Measurements from ENCODE around the gene ZNF677.
"Not testable (repeated sequence)": the region's sequence is repeated elsewhere in the genome, so short reads cannot be mapped to it uniquely, and the experiment has no call there.

ZNF677 gene

DNA sequence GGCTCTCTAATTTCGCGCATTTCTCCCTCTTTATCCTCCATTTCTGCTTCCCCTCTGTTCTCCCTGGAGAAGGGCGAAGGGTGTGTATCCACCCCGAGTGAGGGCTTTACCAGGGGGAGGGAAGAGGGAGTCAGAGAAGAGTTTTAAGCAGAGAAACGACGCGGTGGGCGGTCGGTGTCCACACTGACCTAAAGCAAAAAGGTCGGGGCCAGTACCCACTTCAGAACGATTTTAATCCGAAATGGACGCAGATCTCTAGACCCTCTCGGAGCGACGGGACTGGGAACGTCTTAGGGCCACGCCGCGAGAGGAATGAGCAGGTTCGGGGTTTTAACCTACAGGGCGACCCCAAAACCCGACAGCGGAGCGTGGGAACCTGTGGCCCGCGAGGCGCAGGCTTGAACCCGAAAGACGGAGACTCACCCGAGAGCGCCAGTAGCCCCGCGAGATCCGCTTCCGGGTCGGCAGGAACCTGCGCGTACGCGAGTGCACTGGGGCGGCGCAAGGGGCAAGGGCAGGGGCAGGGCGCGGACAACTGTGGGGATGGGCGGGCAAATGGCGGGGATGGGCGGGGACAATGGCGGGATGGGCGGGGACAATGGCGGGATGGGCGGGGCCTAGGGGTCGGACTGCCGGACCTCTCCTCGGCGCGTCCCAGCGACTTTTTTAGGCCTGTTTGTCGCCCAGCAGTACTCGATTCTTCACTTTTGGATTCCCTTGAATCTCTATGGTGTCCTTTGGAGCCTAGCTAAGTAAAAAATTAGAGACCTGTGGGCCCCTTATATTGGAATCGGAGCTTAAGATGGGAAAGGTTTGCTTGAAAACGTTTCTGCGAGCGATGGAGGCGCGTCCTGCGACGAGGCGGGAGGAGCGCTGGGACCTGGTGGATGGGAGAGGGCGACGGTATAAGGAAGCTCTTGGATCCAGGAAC, at the start of gene ZNF677:
ZNF677 (minus strand) TSS at position 463 of the 931 bp plus-strand sequence. CDS start 3,323 bp downstream, outside the sequence.
- peak; percentile 94 for DNase-seq (ENCODE audit: low spot score)

DNA sequence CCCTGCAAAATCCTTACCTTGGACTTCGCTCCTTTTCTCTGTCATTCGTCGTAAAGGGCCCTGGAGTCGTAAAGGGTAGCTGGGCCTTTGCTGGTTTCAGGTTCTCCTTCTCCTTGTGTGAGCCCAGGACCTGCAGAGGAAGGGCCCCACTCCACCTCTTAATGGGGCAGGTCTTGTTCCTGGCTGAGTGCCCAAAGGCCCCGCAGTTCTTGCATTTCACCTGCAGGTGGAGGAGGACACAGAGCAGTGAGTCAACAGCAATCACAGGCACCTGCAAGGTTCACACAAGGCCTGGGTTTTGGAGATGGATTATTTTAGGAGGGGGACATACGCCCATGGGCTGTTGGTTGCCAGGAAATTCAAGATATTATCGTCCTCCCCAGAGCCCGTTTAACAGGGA, 46.7 kb upstream of the ZNF677 start:
- DNase-seq (ENCODE audit: low spot score) = not testable (repeated sequence)

DNA sequence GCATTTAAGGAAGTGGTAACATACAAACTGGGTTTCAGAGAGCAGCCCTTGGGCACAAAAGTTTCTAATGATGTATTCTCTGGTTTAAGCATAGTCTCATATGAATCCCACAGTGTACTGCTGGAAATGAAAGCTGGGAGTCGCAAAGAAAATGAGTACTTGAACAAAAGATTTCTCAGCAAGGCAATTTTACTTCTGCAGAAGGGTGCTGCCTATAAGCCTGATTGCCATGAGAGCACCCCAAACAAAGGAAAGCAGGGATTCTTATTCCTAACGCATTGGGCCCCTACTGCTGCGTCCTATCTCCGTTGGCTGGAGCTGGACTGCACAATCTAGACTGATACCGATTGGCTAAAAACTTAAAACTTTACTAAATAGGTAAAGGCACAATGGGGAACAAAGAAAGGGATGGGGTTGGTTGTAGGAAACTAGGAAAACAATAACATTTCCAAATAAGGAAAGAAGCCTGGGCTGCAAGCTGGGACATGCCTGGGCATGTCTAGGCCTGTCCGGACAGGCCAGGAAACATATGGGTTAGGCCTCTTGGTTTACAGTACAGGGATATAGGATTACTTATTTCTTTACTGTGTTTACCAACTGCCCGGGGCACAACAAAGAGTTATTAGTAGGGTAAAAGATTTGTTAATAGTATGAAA, 40.2 kb upstream of the ZNF677 start:
- DNase-seq (ENCODE audit: low spot score) = no peak

DNA sequence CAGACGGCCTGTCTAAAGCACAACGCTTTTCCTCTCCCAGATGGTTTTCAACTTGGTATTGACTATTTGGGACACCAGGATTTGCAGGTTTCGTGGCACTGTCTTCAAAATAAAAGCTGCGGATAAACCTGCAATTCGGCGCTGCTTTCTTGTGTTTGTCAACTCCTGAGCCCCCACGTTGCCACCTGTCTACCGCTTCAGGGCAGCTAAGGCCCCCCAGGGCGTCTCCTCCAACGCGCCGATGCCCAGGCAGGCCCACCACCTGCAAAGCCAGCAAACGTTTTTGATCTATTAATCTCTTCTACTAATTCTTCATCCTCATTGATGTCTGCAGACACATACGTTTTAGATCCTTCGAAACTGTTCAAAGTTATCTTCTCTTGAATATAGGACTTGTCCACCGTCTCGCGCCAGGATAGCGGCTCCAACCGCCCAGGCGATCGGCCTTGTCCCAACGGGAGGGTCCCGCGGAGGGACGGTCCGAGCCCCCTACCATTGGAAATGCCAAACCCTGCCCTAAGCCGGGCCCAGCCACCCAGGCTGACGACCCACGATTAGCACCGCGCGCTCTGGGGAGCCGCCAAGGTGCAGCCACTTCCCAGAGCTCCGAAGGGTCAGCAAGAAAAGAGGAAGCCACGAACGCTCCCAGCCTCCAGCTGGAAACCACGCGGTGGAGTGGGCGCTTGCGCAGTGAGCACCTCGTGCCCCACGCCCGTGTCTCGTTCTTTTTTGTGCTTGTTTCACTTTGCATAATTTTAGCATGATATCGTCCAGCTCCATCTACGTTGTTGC, 36.3 kb upstream of the ZNF677 start:
- DNase-seq (ENCODE audit: low spot score) = no peak

DNA sequence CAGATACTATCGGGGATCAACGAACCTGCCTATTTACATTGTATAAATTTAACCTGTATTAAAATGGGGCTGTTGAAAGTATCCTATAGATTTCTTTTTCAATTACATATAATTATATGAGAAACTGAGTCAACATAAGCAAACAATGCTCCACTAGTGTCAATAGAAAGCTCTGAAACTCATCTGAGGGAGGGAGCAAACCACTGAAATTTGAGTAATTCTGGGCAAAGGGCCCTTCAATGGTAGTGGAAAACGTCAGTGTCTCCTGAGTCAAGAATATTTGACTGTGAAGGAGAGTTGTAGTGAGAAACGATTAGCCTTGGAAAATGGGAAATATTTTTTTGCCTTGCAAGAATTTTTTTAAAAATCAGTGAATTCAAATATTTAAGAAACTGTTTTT, 30.4 kb upstream of the ZNF677 start:
- no peak for DNase-seq (ENCODE audit: low spot score)

DNA sequence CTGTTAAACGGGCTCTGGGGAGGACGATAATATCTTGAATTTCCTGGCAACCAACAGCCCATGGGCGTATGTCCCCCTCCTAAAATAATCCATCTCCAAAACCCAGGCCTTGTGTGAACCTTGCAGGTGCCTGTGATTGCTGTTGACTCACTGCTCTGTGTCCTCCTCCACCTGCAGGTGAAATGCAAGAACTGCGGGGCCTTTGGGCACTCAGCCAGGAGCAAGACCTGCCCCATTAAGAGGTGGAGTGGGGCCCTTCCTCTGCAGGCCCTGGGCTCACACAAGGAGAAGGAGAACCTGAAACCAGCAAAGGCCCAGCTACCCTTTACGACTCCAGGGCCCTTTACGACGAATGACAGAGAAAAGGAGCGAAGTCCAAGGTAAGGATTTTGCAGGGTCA, 27.3 kb upstream of the ZNF677 start:
- DNase-seq (ENCODE audit: low spot score) = not testable (repeated sequence)

DNA sequence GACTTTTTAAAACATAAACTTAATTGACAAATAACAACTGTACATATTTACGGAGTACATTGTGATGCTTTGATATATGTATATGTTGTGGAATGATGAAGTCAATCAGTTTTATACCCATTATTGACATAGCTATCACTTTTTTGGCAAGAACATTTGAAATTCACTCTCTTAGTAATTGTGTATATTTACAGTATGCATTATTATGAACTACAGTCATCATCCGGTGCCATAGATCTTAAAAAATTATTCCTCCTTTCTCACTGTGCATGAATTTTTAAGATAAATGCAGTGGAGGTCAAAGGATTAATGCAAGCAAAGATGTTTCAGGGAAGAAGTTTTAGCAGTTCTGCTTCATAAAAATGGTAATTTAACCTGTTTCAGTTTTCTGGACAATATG, 20.8 kb upstream of the ZNF677 start:
- DNase-seq (ENCODE audit: low spot score) = no peak

DNA sequence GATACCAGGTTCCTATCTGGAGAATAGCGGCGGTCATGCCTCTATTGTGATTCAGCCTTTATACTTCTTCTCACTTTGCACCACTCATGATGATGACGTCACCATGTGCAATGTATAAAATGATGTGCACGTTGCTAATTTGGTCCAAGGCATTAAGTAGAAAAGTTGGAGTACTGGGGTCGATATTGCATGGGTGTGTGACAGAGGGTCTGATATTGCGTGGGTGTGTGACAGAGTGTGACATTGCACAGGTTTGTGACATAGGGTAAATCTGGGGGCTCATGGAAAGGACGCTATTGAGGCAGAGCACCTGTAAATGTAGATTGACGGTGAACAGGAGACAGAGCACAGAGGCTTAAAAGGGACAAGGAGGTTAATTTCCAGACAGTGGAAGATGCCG, 17.4 kb upstream of the ZNF677 start:
- DNase-seq (ENCODE audit: low spot score) = no peak

DNA sequence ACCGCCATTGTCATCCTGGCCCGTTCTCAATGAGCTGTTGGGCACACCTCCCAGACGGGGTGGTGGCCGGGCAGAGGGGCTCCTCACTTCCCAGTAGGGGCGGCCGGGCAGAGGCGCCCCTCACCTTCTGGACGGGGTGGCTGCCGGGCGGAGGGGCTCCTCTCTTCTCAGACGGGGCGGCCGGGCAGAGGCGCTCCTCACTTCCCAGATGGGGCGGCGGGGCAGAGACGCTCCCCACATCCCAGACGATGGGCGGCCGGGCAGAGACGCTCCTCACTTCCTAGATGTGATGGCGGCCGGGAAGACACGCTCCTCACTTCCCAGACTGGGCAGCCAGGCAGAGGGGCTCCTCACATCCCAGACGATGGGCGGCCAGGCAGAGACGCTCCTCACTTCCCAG, 15.2 kb upstream of the ZNF677 start:
- not testable (repeated sequence) for DNase-seq (ENCODE audit: low spot score)

DNA sequence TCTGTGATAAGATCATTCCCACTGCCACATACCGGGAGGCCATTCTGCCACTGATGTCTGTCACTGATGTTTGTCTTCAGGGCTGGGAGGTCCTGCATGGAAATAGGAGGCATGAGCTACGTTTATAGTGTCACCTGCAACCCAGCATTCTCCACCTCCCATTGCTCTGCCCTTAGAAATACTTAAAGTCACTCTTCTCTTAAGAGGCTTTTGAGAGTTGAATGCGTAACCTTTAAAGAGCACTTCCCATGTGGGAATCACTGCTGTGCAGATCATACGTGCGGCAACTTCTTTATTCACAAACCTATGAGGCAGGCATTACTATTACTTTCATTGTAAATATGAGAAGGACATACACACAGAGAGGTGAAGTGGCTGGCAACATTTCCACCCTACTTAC, 12.9 kb upstream of the ZNF677 start, which contains the start of gene VN1R4:
VN1R4 (minus strand) TSS at position 101 of the 400 bp plus-strand sequence; CDS start at position 43, 58 bp downstream.
- not testable (repeated sequence) for DNase-seq (ENCODE audit: low spot score)

DNA sequence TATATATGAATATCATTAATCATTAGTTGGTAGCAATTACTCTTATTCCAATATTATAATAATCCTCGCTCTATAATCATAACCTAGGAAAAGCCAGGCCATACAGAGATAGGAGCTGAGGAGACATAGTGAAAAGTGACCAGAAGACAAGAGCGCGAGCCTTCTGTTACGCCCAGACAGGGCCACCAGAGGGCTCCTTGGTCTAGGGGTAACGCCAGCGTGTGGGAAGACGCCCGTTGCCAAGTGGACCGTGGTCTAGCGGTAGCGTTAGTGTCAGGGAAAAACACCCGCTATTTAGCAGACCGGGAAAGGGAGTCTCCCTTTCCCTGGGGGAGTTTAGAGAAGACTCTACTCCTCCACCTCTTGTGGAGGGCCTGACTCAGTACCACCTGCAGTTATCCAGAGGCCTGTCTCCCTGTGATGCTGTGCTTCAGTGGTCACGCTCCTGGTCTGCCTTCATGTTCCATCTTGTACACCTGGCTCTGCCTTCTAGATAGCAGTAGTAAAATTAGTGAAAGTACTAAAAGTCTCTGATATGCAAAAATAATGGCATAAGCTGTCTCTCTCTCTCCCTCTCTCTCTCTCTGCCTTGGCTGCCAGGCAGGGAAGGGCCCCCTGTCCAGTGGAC, 3.2 kb upstream of the ZNF677 start, which contains the start of gene VN1R2:
VN1R2 (plus strand) TSS at position 578 of the 628 bp plus-strand sequence. CDS start 84 bp downstream, outside the sequence.
- not testable (repeated sequence) for DNase-seq (ENCODE audit: low spot score)

DNA sequence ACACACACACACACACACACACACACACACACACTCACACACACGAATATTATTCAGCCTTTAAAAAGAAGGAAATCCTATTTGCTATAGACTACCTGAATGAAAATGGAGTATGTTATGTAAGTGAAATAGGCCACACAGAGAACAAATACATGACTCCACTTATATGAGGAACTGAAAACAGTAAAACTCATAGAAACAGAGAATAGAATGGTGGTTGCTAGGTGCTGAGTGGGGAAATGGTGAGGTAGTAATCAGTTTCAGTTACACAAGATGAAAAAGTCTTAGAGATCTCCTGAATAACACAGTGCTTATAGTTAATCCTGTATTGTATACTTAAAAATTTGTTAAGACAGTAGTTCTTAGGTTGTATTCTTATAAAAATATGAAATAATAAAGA, 8.2 kb downstream of the ZNF677 start:
- no peak for DNase-seq (ENCODE audit: low spot score)

DNA sequence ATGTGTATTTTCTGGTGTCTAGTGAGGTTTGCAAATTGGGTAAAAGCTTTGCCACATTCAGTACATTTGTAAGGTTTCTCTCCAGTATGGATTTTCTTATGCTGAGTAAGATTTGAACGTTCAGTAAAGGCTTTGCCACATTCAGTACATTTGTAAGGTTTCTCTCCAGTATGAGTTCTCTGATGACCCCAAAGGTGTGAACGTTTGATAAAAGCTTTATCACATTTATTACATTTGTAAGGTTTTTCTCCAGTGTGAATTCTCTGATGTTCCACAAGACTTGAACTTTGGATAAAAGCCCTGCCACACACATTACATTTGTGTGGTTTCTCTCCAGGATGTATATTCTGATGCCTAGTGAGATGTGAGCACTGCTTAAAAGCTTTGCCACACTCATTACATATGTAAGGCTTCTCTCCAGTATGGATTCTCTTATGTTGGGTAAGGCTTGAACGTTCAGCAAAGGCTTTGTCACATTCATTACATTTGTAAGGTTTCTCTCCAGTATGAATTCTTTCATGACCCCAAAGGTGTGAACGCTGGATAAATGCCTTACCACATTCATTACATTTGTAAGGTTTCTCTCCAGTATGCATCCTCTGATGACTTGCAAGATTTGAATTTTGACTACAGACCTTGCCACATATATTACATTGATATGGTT, 17.4 kb downstream of the ZNF677 start:
- no peak for DNase-seq (ENCODE audit: low spot score)

DNA sequence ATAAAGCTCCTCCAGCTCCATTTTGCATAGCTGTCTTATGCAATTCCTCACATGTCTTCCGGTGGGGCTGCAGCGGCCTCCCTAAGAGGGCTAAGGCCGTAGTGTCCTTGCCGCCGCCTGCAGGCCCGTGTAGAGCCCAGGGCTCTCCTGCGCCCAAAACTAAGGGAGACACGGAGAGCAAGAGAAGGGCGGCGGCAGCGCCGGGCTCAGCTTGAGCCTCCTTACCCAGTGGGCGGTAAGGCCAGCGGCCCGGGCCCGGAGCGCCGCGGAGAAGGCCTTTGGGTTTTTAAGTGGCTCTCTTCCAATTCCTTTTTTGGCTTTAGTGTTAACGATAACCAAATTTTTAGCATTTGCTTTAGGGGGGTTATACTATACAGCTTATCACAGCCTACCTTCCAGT, 30.1 kb downstream of the ZNF677 start:
- no peak for DNase-seq (ENCODE audit: low spot score)

DNA sequence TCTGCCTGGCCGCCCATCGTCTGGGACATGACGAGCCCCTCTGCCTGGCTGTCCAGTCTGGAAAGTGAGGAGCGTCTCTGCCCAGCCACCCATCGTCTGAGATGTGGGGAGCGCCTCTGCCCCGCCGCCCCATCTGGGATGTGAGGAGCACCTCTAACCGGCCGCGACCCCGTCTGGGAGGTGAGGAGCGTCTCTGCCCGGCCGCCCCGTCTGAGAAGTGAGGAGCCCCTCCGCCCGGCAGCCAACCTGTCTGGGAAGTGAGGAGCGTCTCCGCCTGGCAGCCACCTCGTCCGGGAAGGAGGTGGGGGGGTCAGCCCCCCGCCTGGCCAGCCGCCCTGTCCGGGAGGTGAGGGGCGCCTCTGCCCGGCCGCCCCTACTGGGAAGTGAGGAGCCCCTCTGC, 32.0 kb downstream of the ZNF677 start:
- DNase-seq (ENCODE audit: low spot score) = not testable (repeated sequence)

DNA sequence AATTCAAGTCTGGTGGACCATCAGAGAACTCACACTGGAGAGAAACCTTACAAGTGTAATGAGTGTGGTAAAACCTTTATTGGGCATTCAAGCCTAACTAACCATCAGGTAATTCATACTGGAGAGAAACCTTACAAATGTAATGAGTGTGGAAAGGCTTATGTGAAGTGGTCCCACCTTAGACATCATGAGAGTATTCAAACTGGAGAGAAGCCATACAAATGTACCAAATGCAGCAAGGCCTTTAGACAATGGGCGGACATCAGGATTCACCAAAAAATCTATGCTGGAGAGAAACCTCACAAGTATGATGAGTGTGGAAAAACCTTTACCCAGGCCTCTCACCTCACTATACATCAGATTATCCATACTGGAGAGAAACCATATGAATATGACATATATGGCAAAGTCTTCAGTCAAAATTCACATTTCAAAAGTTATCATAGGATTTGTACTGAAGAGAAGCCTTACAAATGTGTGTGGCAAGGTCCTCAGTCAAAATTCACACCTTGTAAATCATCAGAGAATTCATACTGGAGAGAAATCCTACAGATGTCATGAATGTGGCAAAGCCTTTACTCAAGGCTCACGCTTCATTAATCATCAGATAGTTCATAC, 41.9 kb downstream of the ZNF677 start:
- no peak for DNase-seq (ENCODE audit: low spot score)

DNA sequence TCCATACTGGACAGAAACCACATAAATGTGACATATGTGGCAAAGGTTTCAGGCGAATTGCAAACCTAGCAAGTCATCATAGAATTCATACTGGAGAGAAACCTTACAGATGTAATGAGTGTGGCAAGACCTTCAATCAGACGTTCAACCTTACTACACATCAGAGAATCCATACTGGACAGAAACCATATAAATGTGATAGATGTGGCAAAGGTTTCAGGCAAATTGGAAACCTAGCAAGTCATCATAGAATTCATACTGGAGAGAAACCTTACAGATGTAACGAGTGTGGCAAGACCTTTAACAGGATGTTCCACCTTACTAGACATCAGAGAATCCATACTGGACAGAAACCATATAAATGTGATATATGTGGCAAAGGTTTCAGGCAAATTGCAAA, 43.1 kb downstream of the ZNF677 start:
- not testable (repeated sequence) for DNase-seq (ENCODE audit: low spot score)

DNA sequence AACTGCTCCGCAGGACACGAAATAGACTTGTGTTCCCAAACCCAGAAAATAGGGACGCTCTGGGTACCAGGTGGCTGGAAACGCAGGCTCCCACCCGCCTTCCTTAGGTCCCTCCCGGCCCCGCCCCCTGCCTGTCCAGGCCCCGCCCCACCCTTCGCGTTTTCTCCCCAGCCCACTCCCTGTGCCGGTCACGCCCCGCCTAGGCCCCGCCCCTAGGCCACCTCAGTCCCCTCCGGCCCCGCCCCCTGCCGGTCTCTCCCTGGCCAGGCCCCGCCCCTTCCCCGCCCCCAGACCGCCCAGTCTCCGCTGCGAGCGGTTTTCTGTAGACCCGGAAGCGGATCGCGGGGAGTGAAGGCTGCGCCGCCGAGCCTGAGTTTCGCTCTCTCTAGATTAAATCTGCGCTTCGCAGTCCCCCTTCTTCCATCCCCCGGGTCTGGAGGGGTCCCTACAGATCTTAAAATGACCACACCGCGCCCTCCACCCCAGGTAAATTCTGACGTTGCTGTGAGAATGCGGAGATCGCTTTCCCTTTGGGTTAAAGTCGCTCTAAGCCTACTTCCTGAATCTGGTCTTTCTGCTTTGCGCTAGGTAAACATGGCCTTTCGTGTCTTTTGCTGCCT, 57.8 kb downstream of the ZNF677 start:
- peak; percentile 99 for DNase-seq (ENCODE audit: low spot score)

DNA sequence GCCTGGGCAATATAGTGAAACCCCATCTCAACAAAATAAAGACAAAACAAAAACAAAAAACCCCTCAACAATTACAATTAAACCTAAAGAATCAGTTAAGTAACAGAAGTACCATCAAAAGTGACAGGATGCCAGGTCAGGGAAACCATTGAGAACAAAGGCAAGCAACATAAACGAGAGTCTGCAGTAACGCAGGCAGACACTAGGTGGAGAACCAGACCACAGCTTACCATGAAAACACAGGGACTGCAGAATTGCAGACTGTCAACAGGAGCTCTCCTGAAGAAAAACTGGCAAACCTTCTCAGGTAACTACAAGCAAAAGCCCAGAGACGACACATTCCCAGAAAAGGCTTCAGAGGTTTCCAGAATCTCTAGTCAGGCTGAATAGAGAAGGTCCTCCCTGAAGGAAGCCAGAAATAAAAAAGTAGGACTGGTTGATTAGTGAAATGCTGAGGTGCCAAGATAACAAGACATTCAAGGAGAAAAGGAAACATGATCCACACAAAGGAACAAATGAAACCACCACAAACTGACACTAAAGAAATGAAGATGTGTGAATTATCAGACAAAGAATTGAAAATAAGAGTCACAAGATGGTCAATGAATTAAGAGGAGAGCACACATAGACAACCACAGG, 59.3 kb downstream of the ZNF677 start:
- peak; percentile 74 for DNase-seq (ENCODE audit: low spot score)
